Muscle layer of duodenum (tissue), 2 donors: ENCODE results near the gene RIMS4.

Experiments
- H3K27ac ChIP-seq: one replicate; pipeline ENCODE4 v1.7.0; 2013; ENCODE audit warnings: mild to moderate bottlenecking, low read length
- H3K27me3 ChIP-seq: one replicate; pipeline ENCODE4 v1.7.0; 2013; ENCODE audit warnings: low read depth, mild to moderate bottlenecking, control low read depth, low read length
- H3K36me3 ChIP-seq, 2 donors: one replicate each; pipeline ENCODE4 v1.7.0; 2013; ENCODE audit warnings: low read length in 2 of 2, control low read depth in 1 of 2, mild to moderate bottlenecking in 1 of 2; ENCODE audit not compliant: insufficient read depth in 2 of 2, control insufficient read depth in 1 of 2
- H3K4me1 ChIP-seq, 2 donors: one replicate each; pipeline ENCODE4 v1.7.0; 2013; ENCODE audit warnings: low read length in 2 of 2, mild to moderate bottlenecking in 2 of 2, control low read depth in 1 of 2, moderate library complexity in 1 of 2; ENCODE audit not compliant: insufficient read depth in 2 of 2, control insufficient read depth in 1 of 2
- H3K4me3 ChIP-seq, 2 donors: one replicate each; pipeline ENCODE4 v1.7.0; 2013; ENCODE audit warnings: low read length in 2 of 2, low read depth in 1 of 2, mild to moderate bottlenecking in 1 of 2
- H3K9me3 ChIP-seq, 2 donors: one replicate each; pipeline ENCODE4 v1.7.0; 2013; ENCODE audit warnings: low read length in 2 of 2, control low read depth in 1 of 2, mild to moderate bottlenecking in 1 of 2; ENCODE audit not compliant: control insufficient read depth in 1 of 2
- donor health status: healthy.

RIMS4 gene

GRCh38 chr20:44807051-44807683 is 3.2 kb downstream of the RIMS4 start:
- H3K4me1 ChIP-seq = peaks cover 0 to 12% of the 10 kb centered on the region in 2 donors
- no peak overlapping the region for H3K27ac ChIP-seq
- no peak overlapping the region for H3K4me3 ChIP-seq
- H3K9me3 ChIP-seq = peaks cover 8 to 13% of the 10 kb centered on the region in 2 donors
- H3K36me3 ChIP-seq = no peaks in the 10 kb centered on the region
- H3K27me3 ChIP-seq = peaks cover 40% of the 10 kb centered on the region

- peaks cover 0 to 3% of the 10 kb centered on the region in 2 donors for H3K9me3 ChIP-seq
- H3K4me3 ChIP-seq = no peak overlapping the region
- H3K36me3 ChIP-seq = no peaks in the 10 kb centered on the region
- H3K27me3 ChIP-seq = peaks cover 32% of the 10 kb centered on the region
- H3K4me1 ChIP-seq = peaks cover 0 to 12% of the 10 kb centered on the region in 2 donors
- no peak overlapping the region for H3K27ac ChIP-seq
Observed at GRCh38 chr20:44805979-44806620, 4.2 kb downstream of the RIMS4 start.

- peaks cover 26% of the 10 kb centered on the region for H3K27me3 ChIP-seq
- no peaks in the 10 kb centered on the region for H3K36me3 ChIP-seq
- no peak overlapping the region for H3K4me3 ChIP-seq
- H3K4me1 ChIP-seq = peaks cover 0 to 9% of the 10 kb centered on the region in 2 donors
- H3K9me3 ChIP-seq = no peaks in the 10 kb centered on the region
- no peak overlapping the region for H3K27ac ChIP-seq
Observed at GRCh38 chr20:44805335-44805978, 4.9 kb downstream of the RIMS4 start.

- H3K27ac ChIP-seq = no peak overlapping the region
- H3K36me3 ChIP-seq = no peaks in the 10 kb centered on the region
- H3K27me3 ChIP-seq = peaks cover 14% of the 10 kb centered on the region
- no peak overlapping the region for H3K4me3 ChIP-seq
- peaks cover 0 to 3% of the 10 kb centered on the region in 2 donors for H3K4me1 ChIP-seq
- no peaks in the 10 kb centered on the region for H3K9me3 ChIP-seq
Observed at GRCh38 chr20:44803383-44803941, 6.9 kb downstream of the RIMS4 start.

GRCh38 chr20:44802702-44803101 is 7.6 kb downstream of the RIMS4 start:
- no peaks in the 10 kb centered on the region for H3K9me3 ChIP-seq
- no peak overlapping the region for H3K27ac ChIP-seq
- peaks cover 0 to 3% of the 10 kb centered on the region in 2 donors for H3K4me1 ChIP-seq
- H3K4me3 ChIP-seq = no peak overlapping the region
- H3K36me3 ChIP-seq = no peaks in the 10 kb centered on the region
- H3K27me3 ChIP-seq = peaks cover 14% of the 10 kb centered on the region

GRCh38 chr20:44800391-44801046 is 9.8 kb downstream of the RIMS4 start:
- no peak overlapping the region for H3K27ac ChIP-seq
- no peaks in the 10 kb centered on the region for H3K9me3 ChIP-seq
- H3K36me3 ChIP-seq = no peaks in the 10 kb centered on the region
- peaks cover 4% of the 10 kb centered on the region for H3K27me3 ChIP-seq
- H3K4me1 ChIP-seq = peaks cover 0 to 3% of the 10 kb centered on the region in 2 donors
- no peak overlapping the region for H3K4me3 ChIP-seq

- Histone ChIP-seq H3K4me1 (peaks cover 0 to 3% of the 10 kb centered on the region in 2 donors), H3K27me3 (no peaks in the 10 kb centered on the region), H3K9me3 (no peaks in the 10 kb centered on the region), H3K4me3 (no peak overlapping the region), H3K27ac (no peak overlapping the region), H3K36me3 (no peaks in the 10 kb centered on the region)
Observed at GRCh38 chr20:44799691-44800090, 10.7 kb downstream of the RIMS4 start.

GRCh38 chr20:44796758-44797457 is 13.4 kb downstream of the RIMS4 start:
- no peaks in the 10 kb centered on the region for H3K9me3 ChIP-seq
- H3K36me3 ChIP-seq = no peaks in the 10 kb centered on the region
- no peak overlapping the region for H3K27ac ChIP-seq
- no peaks in the 10 kb centered on the region for H3K27me3 ChIP-seq
- no peak overlapping the region for H3K4me3 ChIP-seq
- no peaks in the 10 kb centered on the region for H3K4me1 ChIP-seq

- H3K4me1 ChIP-seq = no peaks in the 10 kb centered on the region
- H3K36me3 ChIP-seq = no peaks in the 10 kb centered on the region
- H3K9me3 ChIP-seq = no peaks in the 10 kb centered on the region
- no peak overlapping the region for H3K27ac ChIP-seq
- H3K4me3 ChIP-seq = no peak overlapping the region
- no peaks in the 10 kb centered on the region for H3K27me3 ChIP-seq
Observed at GRCh38 chr20:44796311-44796710, 14.0 kb downstream of the RIMS4 start.

- no peaks in the 10 kb centered on the region for H3K9me3 ChIP-seq
- no peaks in the 10 kb centered on the region for H3K4me1 ChIP-seq
- no peak overlapping the region for H3K27ac ChIP-seq
- H3K36me3 ChIP-seq = no peaks in the 10 kb centered on the region
- H3K4me3 ChIP-seq = no peak overlapping the region
- no peaks in the 10 kb centered on the region for H3K27me3 ChIP-seq
Observed at GRCh38 chr20:44795836-44796235, 14.5 kb downstream of the RIMS4 start.
